Measurements from ENCODE around the gene FSTL4.
A peak's percentile ranks its signal among the peaks of the same experiment; 100 is the strongest.
"Not testable (repeated sequence)": the region's sequence is repeated elsewhere in the genome, so short reads cannot be mapped to it uniquely, and the experiment has no call there.

Gene FSTL4

DNA sequence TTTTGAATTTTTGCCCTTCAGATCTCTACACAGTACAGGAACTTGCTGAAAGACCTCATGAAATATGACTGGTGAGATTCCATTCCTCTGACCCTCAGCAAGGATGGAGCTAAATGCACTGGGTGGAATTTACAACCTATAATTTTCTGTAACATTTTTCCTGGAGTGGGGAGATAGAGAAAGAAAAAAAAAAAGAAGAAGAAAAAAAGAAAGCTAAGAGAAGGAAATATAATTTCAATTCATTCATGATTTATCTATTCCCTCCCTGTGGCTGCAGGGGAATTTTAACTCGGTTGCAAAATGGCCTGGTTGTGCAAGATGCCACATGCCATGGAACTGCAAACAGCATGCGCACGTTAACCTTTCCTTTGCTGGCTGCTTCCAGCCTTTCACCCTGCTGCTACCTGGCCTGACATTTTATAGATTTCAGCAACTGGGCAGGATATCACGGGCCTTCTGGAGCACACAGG, 155.4 kb downstream of the FSTL4 start:
- peak; percentile 21 for DNase-seq (ENCODE audit: low read depth)

DNA sequence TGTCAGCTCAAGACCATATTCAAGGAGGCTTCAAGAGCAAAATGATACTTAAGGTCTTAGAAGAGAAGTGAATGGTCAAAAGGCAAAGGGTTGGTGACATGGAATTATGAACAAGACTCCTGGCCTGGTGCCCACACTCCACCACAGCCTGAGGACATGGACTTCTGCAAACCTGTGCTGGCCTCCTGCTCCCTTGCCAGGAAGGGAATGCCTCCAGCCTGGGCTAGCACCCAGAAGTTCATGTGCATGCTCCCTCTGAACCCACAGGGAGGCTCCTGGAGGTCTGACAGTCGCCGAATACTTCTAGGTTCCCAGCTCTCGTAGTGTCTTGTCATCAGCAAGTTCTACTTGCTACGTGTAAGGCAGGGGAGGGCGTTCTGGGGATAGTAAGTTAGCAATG, 156.7 kb downstream of the FSTL4 start:
- no peak for DNase-seq (ENCODE audit: low read depth)

DNA sequence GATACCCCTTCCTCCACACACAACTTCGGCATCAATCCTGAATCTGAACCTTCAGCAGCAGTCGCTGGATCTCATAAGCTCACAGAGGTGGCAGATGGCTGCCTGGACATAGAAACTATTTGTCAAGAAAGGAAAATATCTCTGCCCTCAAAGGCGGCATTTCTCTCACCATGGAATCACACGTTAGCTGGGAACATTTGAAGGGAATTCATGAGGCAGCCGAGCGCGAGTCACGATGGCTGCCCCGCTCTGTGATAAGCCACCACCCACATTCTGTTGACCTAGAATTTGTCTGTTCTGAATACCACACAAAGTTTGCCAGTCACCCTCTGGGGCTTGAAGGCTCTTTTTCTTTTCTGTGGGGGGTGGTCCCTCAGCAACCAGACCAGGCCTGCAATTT, 157.9 kb downstream of the FSTL4 start:
- DNase-seq (ENCODE audit: low read depth) = no peak

DNA sequence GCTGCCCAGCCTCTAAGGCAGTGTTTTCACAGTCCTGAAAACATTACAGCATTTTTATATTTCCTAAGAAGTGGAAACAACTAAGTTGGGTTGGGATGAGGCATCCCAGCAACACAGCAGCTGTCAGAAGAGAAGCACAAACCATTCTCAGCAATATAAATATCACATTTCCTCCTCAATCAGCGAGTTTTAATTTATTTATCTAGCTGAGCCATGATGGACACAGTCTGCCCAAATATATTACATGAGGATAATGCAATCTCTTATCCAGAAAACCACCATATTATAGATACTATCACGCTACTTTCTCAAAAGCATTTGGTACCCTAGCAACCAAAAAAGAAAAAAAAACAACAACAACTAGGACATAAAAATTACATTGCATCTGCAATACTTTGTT, 158.5 kb downstream of the FSTL4 start:
- no peak for DNase-seq (ENCODE audit: low read depth)

DNA sequence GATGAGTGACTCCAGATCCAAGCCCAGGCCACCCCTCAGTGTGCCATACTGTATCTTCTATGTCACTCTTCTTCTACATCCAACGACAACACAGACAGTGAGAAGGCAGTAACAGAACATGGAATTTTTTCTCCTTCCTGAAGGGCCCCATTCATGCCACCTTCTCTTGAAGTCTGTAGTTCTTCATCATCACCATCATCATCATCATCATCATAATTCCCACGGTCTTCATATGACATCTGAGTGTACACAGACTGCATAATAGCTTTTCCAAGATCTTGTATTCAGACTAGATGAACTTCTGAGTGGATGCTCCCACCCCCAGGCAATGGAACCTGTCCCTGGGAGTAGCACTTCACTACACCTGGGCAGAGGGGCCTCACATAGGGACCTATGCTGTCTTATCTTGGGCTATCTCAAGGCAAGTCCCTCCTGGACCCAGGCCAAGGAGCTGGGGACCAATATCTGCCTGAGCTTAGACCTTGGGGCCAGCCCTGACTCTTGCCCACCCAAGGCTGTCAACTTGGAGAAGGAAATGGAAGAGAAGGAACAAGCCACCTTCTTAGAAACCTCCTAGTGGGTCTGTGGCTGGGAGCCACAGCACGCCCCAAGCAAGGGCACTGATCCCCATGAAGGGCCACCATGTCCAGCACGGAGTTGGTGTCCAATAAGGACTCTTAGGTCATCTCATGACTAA, 159.1 kb downstream of the FSTL4 start:
- DNase-seq (ENCODE audit: low read depth) = no peak

DNA sequence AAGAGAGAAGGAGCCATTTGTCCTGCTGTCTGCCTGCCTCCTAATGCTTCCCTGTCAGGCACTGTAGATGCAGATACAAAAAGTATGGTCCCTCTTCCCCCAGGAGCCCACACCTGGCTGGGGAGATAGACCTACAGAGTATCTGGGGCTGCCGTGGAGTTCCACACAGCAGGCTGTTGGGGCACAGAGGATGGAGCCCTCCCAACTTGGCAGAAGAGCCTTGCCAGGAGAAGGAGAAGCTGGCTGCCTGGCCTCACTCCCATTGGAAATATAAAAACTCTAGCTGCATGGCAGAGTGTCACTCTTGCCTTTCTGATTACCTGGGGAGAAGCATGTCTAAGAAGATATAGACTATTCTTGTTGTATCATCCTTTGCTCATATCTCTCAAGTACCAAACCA, 160.4 kb downstream of the FSTL4 start:
- DNase-seq (ENCODE audit: low read depth) = no peak

DNA sequence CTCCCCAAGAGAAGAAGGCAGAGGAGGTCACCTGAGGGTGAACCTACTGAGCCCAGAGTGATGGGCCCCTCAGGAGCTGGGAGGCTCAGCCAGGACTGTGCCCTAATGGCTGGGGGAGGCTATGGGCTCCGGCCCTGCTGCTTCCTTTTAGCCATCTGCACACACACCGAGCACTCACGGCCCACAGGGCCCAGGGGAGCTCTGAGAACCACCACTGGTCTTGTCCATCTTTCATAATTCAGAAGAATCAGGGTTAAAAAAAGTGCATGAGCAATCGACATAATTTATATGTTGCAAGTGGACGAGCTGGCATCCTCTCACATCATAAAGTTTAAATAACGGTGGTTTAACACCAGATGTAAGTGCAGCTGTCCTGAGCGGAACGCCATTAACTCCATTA, 162.1 kb downstream of the FSTL4 start:
- DNase-seq (ENCODE audit: low read depth) = no peak

DNA sequence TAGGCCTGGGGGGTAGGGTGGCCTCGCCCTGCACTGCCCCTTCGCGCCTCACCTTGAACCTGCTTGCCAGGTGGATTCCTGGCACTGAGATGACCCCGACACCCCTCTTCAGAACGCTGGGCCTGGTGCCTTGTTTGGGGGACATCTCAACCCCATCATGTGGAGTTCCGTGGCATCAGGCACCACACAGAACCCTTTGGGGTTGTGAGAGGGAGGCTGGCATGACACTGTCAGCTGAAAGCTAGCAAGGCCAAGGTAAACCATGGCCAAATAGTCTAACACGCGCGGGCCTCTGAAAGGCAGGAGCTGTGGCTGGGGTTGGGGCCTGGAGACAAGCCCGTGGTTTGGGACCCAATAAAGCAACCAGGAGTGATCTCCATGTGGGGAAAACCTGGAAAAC, 163.2 kb downstream of the FSTL4 start:
- DNase-seq (ENCODE audit: low read depth) = no peak

DNA sequence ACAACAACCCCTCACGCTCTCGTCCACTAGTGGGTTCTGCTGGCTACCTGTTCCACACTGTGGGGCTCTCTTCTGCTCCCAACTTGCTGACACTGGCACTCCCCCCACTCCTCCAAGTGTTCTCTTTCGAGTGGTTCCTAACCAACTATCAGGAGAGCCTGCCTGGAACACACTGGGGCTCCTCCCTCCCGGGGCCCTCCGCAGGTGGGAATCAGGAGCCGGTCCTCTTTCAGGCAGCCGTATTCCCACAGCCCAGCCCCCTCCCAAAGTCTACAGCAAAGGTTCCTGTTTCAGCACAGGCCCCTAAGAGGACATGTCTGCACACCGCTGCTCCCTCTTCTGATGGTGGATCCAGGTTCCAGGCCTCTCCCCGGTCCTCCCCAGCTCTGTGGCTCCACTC, 165.9 kb downstream of the FSTL4 start:
- DNase-seq (ENCODE audit: low read depth) = no peak

DNA sequence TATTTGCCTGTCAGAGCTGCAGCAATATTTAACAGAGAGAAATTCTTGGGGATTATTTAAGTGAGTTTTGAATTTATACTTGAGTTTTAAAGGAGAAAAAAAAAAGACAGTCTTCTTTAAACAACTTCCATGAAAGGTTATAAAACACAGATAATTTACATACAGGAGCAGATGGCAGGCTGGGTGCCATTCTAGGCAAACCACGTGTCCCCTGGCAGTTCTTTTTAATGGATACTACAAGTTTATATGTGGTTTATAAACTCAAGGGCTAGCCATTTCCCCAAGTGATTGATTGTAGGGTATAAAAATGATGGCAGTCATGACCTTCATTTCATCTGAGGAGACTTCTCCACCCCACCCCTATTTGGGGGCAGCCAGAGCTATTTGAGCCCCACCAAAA, 166.6 kb downstream of the FSTL4 start:
- DNase-seq (ENCODE audit: low read depth) = no peak

DNA sequence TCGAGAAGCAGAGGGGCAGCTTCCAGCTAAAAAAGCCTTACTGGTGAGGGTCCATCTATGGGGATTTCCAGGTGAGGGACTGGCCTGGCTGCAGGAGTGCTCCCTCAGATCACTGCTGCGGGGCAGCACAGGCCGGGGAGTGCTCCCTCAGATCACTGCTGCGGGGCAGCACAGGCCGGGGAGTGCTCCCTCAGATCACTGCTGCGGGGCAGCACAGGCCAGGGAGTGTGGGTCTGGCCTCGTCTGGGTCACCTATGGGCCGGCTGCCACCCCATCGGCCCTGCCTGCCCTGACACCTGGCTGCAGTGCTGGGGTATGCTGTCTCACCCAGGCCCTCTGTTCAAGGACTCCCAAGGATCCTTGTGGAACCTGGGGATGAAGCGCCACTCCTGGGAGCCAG, 167.1 kb downstream of the FSTL4 start:
- not testable (repeated sequence) for DNase-seq (ENCODE audit: low read depth)

DNA sequence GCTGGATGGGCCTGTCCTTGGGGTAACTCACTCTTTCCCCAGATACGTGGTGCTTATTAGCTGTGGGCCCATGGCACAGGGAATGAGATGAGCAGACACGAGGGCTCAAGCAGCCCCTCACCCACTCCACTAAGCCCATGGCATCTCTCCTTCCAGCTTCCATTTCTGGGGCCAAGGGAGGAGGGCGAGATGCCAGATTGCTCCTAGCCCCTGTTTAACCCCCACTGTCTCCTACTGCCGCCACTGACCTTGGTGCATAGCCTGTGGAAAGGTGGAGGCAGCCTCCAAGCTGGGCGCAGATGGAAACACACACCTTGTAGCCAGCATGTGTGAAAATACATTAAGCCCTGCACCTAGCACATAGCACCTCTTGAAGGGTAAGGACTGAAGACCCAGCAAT, 167.6 kb downstream of the FSTL4 start:
- DNase-seq (ENCODE audit: low read depth) = no peak

DNA sequence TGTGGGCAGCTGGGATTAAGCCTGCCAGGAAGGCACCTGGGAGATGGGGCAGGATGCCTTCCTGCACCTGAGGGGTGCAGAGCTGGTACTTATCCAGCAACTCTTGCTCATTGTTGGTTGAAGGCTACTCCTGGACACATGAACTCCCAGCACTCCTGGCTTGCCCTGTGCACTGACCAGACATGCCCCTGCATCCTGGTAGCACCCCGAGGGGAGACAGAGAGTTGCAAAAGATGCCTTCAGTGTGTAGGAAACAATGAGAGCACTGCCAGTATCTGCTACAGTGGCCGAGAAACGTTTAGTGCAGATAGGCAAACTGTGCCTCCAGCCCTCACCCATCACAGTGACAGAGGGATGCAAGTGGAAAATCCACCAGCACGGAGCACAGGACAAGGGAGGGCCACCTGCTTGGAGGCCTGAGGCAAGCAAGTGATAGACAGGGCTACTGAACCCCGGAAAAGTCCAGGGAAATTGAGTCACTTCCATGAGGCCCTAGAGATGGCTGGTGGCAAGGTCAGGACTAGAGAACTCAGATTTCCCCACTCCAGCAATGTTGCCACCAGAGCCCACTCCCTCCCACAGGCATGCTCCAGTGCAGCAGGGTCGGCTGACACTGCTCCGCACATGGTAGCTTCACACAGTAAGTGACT, 171.1 kb downstream of the FSTL4 start:
- DNase-seq (ENCODE audit: low read depth) = no peak

DNA sequence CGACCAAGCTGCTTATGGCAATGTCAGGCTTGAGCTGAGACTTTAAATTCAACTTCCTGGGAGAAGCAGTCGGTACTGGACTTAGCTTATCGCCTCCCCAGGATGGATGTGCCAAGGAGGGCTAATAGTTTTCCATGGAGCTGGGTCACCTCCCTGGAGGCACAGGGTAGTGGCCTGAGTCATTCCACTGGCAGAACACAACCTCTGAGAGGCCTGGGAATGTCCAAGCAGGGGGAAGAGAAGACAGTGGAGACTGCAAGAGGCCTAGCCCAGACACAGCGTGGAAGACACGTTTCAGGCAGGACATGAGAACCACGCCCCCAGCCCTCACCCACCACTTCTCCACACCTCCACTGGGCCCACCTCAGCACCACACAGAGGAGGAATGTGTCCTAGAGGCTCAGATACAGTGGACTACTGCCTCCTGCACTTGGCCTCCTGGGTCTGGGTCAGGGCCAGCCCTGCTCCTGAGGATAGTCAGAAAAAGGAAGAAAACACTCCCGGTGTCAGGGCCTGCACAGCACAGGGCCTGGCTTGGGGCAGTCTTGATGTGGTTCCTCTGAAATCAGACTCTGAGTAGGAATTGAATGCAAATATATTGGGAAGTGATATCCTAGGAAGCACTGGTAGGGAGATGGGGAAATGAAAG, 171.8 kb downstream of the FSTL4 start:
- DNase-seq (ENCODE audit: low read depth) = no peak

DNA sequence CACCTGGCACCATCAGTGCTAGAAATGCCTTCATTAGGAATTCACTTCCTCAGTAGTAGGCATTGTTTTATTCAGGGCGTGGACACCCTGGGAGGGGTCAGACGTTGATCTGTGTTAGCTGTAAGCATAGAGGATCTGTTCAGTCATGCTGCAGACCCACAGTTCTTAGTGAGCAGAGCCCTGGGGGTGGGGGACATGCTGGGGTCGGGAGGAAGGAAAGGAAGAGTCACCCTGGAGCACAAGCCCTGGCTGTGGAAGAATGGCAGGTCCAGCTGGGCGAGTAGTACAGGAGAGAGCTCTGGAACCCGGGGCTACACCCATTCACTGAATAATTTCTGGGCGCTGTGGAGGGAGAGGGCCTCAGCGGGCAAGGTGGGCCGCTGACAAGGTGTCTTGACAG, 172.5 kb downstream of the FSTL4 start:
- DNase-seq (ENCODE audit: low read depth) = no peak

DNA sequence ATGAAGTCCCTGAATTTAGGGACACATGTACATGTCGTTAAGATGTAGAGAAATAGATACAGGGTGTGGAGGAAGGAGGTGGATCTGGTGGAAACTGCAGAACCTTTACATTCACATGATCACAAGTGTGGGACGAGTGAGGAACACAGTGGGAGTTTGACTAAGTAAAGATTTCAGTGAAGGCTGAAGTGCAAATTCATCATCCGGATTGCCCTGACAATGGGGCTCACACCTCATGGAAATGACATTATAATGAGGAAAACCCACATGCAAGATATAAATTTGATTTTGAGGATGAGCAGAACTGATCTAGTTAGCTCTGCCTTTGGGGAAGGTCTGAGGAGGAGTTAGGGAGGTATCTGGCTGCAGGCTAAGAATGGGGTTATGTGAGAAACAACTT, 173.9 kb downstream of the FSTL4 start:
- no peak for DNase-seq (ENCODE audit: low read depth)

DNA sequence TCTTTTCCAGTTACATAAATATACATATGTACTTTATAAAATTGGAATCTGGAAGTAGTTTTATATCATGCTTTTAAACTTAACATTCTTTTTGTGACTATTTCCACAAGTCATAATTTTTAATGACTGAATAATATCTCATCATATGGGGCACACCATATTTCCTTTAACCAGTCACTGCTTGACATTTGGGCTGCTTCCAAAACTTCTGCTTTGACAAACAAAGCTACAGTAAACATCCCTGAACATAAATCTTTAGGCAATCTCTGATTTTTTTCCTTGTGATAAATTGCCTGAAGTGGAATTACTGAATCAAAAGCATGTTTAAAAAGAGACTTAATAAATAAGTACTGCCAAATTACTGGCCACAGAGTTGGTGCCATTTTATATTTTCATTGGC, 178.0 kb downstream of the FSTL4 start:
- DNase-seq (ENCODE audit: low read depth) = no peak

DNA sequence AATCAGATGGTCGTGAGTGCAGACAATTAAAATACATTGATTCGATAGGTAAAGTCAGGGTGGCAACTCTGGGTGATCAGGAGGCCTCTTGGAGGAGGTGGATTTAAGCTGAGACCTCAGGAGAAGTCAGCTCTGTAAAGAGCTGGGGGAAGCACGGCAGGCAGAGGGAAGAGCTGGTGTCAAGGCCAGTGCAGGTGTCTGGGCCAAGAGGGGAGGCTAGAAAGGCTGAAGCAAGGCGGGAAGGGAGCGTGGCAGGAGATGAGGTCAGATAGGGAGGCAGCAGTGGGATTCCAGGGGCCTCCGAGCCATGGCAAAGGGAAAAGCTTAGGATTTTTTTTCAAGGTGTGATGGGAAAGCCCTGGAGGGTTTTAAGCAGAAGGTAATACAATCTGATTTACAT, 178.7 kb downstream of the FSTL4 start:
- no peak for DNase-seq (ENCODE audit: low read depth)

DNA sequence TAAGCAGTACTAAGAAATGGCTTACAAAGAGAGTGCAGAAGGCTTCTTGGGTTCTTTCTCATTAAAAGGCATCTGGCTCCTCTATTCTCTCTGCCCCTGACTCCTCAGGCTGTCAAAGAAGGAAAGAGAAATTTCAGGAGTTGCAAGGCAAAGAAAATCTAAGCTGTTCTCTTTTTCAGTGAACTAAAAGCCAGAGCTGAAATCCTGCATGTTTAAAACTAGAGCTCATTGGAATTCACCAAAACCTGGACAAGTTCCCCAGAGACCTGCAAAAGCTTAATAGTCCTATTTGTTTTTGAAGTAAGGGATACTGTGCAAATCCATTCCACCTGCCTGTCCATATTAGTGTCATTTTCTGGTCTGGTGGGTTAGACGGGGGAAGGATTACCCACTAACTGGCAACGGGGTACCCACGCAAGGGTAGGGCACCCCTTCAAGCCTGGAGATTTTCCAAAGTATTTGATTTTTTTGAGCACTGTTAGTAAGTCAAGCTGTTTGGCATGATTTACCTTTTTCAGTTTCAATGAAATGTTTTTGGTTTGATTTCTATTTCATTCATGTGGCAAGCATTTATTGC, 179.3 kb downstream of the FSTL4 start:
- DNase-seq (ENCODE audit: low read depth) = no peak

DNA sequence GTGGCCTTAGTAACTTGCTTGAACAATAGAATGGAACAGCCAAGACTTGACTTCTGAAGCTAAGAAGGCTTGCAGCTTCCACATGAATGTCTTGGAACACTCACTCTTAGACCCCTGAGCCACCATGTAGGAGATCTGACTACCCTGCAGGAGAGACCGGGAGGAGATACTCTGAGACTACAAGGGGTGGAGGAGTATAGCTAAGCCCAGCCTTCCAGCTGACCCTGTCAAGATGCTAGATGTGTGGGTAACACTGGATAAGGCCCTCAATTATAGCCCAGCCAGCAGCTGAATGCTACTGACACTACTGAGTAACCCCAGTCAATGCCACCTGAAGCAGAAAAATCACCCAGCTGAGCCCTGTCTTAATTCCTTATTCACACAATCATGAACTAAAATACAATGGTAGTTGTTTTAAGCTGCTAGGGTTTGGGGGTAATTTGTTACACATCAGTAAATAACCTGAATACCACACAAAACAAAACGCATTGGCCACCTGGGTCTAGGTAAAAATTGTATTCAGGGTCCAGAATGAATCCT, 180.9 kb downstream of the FSTL4 start:
- DNase-seq (ENCODE audit: low read depth) = no peak

DNA sequence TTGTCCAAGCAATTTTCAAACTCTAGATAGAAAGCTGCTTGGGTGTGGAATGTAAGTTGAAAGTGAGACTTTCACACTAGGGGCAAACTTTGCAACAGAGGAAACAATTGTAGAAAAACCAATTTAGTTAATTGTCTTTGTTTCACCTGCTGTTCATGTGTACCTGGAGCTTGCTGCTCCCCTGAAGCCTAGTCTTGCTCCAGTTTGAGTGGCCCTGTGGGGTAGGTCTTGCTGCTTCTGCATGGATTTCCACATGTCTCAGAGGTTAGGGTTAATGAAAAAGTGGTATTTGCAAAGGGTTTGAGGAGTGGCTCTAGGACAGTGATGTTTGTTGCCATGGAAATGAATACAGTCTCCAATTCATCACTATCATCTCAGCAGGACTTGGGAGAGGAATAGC, 182.2 kb downstream of the FSTL4 start:
- no peak for DNase-seq (ENCODE audit: low read depth)

DNA sequence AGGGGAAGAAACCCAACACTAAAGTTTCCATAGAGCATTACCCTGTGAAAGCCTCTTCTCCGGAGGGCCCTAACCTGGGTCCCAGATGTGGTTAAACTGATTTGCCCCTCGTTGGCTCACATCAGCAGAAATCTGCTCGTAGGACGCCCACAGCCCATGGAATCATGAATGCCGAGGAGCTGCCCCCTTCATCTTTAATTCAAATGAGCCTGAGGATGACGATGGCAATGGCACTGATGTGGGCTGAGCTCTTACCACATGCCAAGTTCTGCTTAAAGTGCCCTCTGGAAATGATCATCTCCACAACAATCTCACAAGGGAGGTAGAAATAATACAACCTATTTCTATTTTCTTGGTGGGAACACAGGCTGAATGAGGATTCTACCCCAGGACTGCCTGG, 183.3 kb downstream of the FSTL4 start:
- DNase-seq (ENCODE audit: low read depth) = no peak

DNA sequence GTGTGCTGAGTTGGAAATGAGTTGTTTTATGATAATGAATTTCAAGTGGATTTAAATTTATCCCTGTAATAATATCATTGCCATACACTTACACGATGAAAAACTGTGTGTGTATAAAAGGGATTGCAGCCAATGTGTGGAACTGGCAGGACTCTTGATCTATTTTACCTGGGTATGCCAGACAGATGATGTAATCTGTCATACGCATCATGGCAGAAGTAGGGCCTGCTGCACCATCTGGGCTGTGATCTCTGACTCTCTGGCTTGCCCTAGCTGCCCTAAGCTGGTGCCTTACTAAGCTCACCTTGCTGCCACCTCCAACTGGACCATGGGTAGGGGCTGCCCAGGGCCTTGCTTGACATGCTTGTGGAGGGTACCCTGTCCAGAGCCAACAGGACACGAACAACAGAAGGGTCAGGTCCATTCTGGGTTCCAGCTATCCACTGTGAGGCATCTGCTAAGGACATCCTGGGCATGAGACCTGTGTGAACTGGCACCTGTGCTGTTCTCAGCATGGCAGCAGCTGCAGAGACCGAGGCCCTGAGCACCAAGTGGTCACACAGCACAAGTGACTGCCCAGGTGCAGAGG, 184.2 kb downstream of the FSTL4 start:
- no peak for DNase-seq (ENCODE audit: low read depth)
